Measurements from ENCODE around the gene NEFH. TPM values are rescaled to one million over a fixed set of nuclear protein-coding genes. Genes with fewer than 3 reads are reported as not detected.

Gene NEFH
- total RNA-seq, 1 donor = 1.1 TPM

- no peak for DNase-seq (ENCODE audit: low read depth in 2 of 3, low spot score in 2 of 3)
Measured at GRCh38 chr22:29493636-29494035, 13.6 kb downstream of the NEFH start.

GRCh38 chr22:29499852-29500251 lies 19.8 kb downstream of the NEFH start:
- DNase-seq (ENCODE audit: low read depth in 2 of 3, low spot score in 2 of 3) = no peak

- peak in 2 of 3 donors; percentile 19 to 51 for DNase-seq (ENCODE audit: low read depth in 2 of 3, low spot score in 2 of 3)
Measured at GRCh38 chr22:29503811-29504372, 23.9 kb downstream of the NEFH start.

- no peak for DNase-seq (ENCODE audit: low read depth in 2 of 3, low spot score in 2 of 3)
Measured at GRCh38 chr22:29509298-29509697, 29.3 kb downstream of the NEFH start.

- no peak for DNase-seq (ENCODE audit: low read depth in 2 of 3, low spot score in 2 of 3)
Measured at GRCh38 chr22:29509815-29510214, 29.8 kb downstream of the NEFH start.

GRCh38 chr22:29510542-29510941 lies 30.5 kb downstream of the NEFH start:
- DNase-seq (ENCODE audit: low read depth in 2 of 3, low spot score in 2 of 3) = no peak

GRCh38 chr22:29511126-29511862 lies 31.3 kb downstream of the NEFH start:
- DNase-seq (ENCODE audit: low read depth in 2 of 3, low spot score in 2 of 3) = no peak

- no peak for DNase-seq (ENCODE audit: low read depth in 2 of 3, low spot score in 2 of 3)
Measured at GRCh38 chr22:29512031-29512430, 32.0 kb downstream of the NEFH start.

GRCh38 chr22:29517215-29517908 lies 37.3 kb downstream of the NEFH start:
- no peak for DNase-seq (ENCODE audit: low read depth in 2 of 3, low spot score in 2 of 3)

GRCh38 chr22:29518427-29518826 lies 38.4 kb downstream of the NEFH start:
- DNase-seq (ENCODE audit: low read depth in 2 of 3, low spot score in 2 of 3) = no peak

- DNase-seq (ENCODE audit: low read depth in 2 of 3, low spot score in 2 of 3) = no peak
Measured at GRCh38 chr22:29519996-29520395, 40.0 kb downstream of the NEFH start.

- DNase-seq (ENCODE audit: low read depth in 2 of 3, low spot score in 2 of 3) = no peak
Measured at GRCh38 chr22:29520851-29521250, 40.8 kb downstream of the NEFH start.

- DNase-seq (ENCODE audit: low read depth in 2 of 3, low spot score in 2 of 3) = no peak
Measured at GRCh38 chr22:29521526-29521925, 41.5 kb downstream of the NEFH start.

GRCh38 chr22:29523761-29524160 lies 43.7 kb downstream of the NEFH start:
- DNase-seq (ENCODE audit: low read depth in 2 of 3, low spot score in 2 of 3) = no peak

- DNase-seq (ENCODE audit: low read depth in 2 of 3, low spot score in 2 of 3) = peak in 2 of 3 donors; percentile 53 to 73
Measured at GRCh38 chr22:29524442-29525191, 44.6 kb downstream of the NEFH start.

GRCh38 chr22:29528144-29528543 lies 48.1 kb downstream of the NEFH start:
- no peak for DNase-seq (ENCODE audit: low read depth in 2 of 3, low spot score in 2 of 3)

- no peak for DNase-seq (ENCODE audit: low read depth in 2 of 3, low spot score in 2 of 3)
Measured at GRCh38 chr22:29530716-29531115, 50.7 kb downstream of the NEFH start.

GRCh38 chr22:29531419-29531818 lies 51.4 kb downstream of the NEFH start:
- DNase-seq (ENCODE audit: low read depth in 2 of 3, low spot score in 2 of 3) = no peak

GRCh38 chr22:29536411-29536810 lies 56.4 kb downstream of the NEFH start:
- no peak for DNase-seq (ENCODE audit: low read depth in 2 of 3, low spot score in 2 of 3)

- no peak for DNase-seq (ENCODE audit: low read depth in 2 of 3, low spot score in 2 of 3)
Measured at GRCh38 chr22:29539105-29539504, 59.1 kb downstream of the NEFH start.
